Measurements from ENCODE around the gene ERBB2.

The ERBB2 gene

DNA sequence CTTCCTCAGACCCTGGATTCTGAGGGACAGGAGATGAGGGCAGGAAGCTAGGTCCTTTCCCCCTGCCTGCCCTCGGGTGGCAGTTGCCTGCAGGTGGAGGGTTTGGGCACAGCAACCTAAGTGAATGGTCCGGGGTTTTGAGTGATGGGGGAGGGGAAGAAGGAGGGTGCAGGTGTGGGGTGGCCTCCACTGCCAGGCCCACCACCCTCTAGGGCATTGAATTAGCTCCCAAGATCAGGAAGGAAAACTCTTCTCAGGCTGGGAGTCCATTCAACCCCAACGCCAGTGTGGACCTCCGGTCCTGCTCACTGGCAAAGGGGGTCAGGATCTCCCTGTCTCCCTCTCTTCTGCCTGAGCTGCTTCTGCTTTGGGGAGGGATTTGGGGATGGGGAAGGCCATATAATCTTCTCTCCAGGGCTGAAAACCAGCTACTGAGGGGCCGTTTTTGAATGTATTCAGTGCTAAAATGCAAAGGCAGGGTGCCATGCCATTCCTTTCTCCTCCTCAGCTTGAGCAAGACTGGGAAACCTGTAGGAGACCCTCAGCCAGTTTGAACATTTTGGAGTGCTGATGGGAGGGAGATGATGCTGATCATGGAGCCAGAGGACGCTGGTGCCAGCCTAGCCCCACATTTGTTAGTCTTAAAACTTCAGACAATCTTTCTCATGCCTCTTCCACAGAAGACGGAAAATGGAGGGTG is 56.7 kb downstream of the ERBB2 start:
- Histone ChIP-seq H3K79me2 (ENCODE audit: low read length) (peaks cover 34% of the 10 kb centered on the region), H3F3A (ENCODE audit: insufficient read depth, low read length) (peaks cover 63% of the 10 kb centered on the region), H3K36me3 (replicated peaks; ENCODE audit: insufficient read depth, low read length) (no peaks in the 10 kb centered on the region), H3K4me1 (ENCODE audit: low read length) (peaks cover 67% of the 10 kb centered on the region), H3K9me2 (replicated peaks; ENCODE audit: insufficient read depth, low read length) (no peaks in the 10 kb centered on the region), H3K4me2 (ENCODE audit: low read depth, low read length) (peak overlapping the region; percentile 90), H2AFZ (ENCODE audit: low read length) (no peak overlapping the region), H3K27ac (ENCODE audit: low read length) (peak overlapping the region; percentile 99), H3K4me3 (ENCODE audit: low read length) (peak overlapping the region; percentile 40), H3K9ac (ENCODE audit: low read length) (peak overlapping the region; percentile 99), H4K20me1 (ENCODE audit: insufficient read depth, low read length) (no peaks in the 10 kb centered on the region), H3K27me3 (replicated peaks; ENCODE audit: insufficient read depth, low read length) (no peaks in the 10 kb centered on the region), H3K9me3 (replicated peaks; ENCODE audit: insufficient read depth, low read length) (no peaks in the 10 kb centered on the region)
- DNase-seq, result no peak
- TF ChIP-seq EZH2 (optimal IDR thresholded peaks at IDR 0.05; ENCODE audit: low read depth, low read length), result no peak
- no peak for TF ChIP-seq EZH2phosphoT487 (IDR thresholded peaks at IDR 0.05; ENCODE audit: low read length)
- TF ChIP-seq, protein P1, sequence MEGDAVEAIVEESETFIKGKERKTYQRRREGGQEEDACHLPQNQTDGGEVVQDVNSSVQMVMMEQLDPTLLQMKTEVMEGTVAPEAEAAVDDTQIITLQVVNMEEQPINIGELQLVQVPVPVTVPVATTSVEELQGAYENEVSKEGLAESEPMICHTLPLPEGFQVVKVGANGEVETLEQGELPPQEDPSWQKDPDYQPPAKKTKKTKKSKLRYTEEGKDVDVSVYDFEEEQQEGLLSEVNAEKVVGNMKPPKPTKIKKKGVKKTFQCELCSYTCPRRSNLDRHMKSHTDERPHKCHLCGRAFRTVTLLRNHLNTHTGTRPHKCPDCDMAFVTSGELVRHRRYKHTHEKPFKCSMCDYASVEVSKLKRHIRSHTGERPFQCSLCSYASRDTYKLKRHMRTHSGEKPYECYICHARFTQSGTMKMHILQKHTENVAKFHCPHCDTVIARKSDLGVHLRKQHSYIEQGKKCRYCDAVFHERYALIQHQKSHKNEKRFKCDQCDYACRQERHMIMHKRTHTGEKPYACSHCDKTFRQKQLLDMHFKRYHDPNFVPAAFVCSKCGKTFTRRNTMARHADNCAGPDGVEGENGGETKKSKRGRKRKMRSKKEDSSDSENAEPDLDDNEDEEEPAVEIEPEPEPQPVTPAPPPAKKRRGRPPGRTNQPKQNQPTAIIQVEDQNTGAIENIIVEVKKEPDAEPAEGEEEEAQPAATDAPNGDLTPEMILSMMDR (IDR thresholded peaks at IDR 0.05; ENCODE audit: low read length), result no peak; the same call in 1 of the 2 replicates

DNA sequence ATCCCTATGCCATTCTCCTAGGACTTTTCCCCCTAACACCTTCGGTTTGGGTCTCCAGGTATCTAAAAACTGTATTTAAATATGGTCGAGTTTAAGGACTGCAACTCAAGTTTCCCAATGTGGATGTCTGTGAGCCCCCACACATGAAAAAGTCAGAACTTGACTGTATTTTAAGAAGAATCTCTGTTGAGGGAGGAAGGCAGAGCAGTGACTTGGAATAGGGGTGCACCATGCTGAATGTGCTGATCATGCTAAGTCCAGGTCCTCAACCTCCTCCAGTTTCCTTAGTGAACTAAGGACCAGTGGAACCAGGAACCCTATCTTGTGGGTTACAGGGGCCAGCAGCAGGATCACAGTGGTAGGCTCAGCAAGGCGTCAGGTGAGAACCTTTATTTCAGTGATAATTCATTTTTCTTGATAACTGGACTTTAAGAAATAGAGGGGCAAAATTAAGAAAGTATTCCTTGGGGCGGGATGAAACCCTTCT is 57.4 kb downstream of the ERBB2 start:
- TF ChIP-seq EZH2phosphoT487 (IDR thresholded peaks at IDR 0.05; ENCODE audit: low read length), result no peak
- no peak for TF ChIP-seq EZH2 (optimal IDR thresholded peaks at IDR 0.05; ENCODE audit: low read depth, low read length)
- TF ChIP-seq, protein P1 (IDR thresholded peaks at IDR 0.05; ENCODE audit: low read length), result no peak
- H3K27ac ChIP-seq (ENCODE audit: low read length), result peak overlapping the region; percentile 99
- no peaks in the 10 kb centered on the region for H3K9me3 ChIP-seq (replicated peaks; ENCODE audit: insufficient read depth, low read length)
- peaks cover 67% of the 10 kb centered on the region for H3K4me1 ChIP-seq (ENCODE audit: low read length)
- no peak overlapping the region for H2AFZ ChIP-seq (ENCODE audit: low read length)
- 0 out of 2 replicates have a peak, but pooled peaks cover 1% of the 10 kb centered on the region for H3K36me3 ChIP-seq (replicated peaks; ENCODE audit: insufficient read depth, low read length)
- no peaks in the 10 kb centered on the region for H3K27me3 ChIP-seq (replicated peaks; ENCODE audit: insufficient read depth, low read length)
- no peak for DNase-seq
- peaks cover 63% of the 10 kb centered on the region for H3F3A ChIP-seq (ENCODE audit: insufficient read depth, low read length)
- no peaks in the 10 kb centered on the region for H3K9me2 ChIP-seq (replicated peaks; ENCODE audit: insufficient read depth, low read length)
- peak overlapping the region; percentile 99 for H3K9ac ChIP-seq (ENCODE audit: low read length)
- H3K79me2 ChIP-seq (ENCODE audit: low read length), result peaks cover 39% of the 10 kb centered on the region
- peak overlapping the region; percentile 90 for H3K4me2 ChIP-seq (ENCODE audit: low read depth, low read length)
- no peak overlapping the region for H3K4me3 ChIP-seq (ENCODE audit: low read length)
- no peaks in the 10 kb centered on the region for H4K20me1 ChIP-seq (ENCODE audit: insufficient read depth, low read length)

DNA sequence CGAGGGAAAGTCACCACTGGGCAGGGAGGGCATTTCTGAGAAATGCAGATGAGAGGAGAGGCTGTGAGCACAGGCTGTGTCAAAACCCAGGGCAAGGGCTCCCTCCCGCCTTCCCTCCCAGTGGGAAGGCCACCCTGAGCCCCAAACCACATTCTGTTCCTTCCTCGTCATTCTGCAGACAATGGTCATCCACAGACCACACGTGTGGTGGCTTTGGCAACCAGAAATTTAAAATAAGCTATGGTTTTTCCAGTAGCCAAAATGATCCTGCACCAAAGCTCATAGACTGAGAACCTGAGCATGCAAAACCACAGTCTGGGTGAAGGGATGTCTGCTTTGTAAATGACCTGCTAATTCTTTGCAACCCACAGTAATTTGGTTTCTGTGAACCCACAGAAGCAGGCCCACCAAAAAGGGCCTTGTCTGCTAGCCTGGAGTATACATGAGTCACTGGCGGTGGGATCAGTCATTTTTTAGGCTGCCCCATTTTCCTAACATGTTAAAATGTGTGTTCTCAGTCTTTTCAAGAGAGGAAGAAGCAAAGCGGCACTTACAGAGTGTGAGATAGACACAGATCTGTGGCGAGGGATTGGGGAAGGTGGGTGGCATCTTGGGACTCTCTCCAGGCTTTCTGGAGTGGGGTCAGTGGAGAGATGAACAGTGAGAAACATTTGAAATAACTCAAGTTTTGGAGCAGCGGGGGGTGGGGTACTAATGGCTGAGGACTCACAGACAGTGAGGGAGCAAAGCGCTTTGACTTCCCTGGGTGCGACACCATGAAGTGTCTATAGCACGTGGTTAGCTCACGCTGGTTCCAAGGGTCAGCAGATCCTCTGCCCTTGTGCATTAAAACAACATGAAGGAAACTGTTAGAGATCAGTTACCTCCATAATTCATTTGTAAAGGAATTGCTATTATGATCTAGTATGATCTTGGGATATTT is 58.3 kb downstream of the ERBB2 start:
- peak overlapping the region; percentile 90 for H3K4me2 ChIP-seq (ENCODE audit: low read depth, low read length)
- peaks cover 63% of the 10 kb centered on the region for H3F3A ChIP-seq (ENCODE audit: insufficient read depth, low read length)
- peak; percentile 87 for DNase-seq

More for the DNA sequence above, 58.3 kb downstream of the ERBB2 start:
- H2AFZ ChIP-seq (ENCODE audit: low read length), result no peak overlapping the region
- peak overlapping the region; percentile 99 for H3K27ac ChIP-seq (ENCODE audit: low read length)
- no peak overlapping the region for H3K4me3 ChIP-seq (ENCODE audit: low read length)
- no peaks in the 10 kb centered on the region for H3K27me3 ChIP-seq (replicated peaks; ENCODE audit: insufficient read depth, low read length)
- TF ChIP-seq, protein P1 (IDR thresholded peaks at IDR 0.05; ENCODE audit: low read length), result no peak
- TF ChIP-seq EZH2phosphoT487 (IDR thresholded peaks at IDR 0.05; ENCODE audit: low read length) (no peak), EZH2 (optimal IDR thresholded peaks at IDR 0.05; ENCODE audit: low read depth, low read length) (no peak)
- H4K20me1 ChIP-seq (ENCODE audit: insufficient read depth, low read length), result no peaks in the 10 kb centered on the region
- H3K9me3 ChIP-seq (replicated peaks; ENCODE audit: insufficient read depth, low read length), result no peaks in the 10 kb centered on the region
- peaks cover 48% of the 10 kb centered on the region for H3K79me2 ChIP-seq (ENCODE audit: low read length)
- peaks cover 64% of the 10 kb centered on the region for H3K4me1 ChIP-seq (ENCODE audit: low read length)
- peak overlapping the region; percentile 99 for H3K9ac ChIP-seq (ENCODE audit: low read length)
- H3K9me2 ChIP-seq (replicated peaks; ENCODE audit: insufficient read depth, low read length), result no peaks in the 10 kb centered on the region
- peaks cover 3% of the 10 kb centered on the region; the same call in 1 of the 2 replicates for H3K36me3 ChIP-seq (replicated peaks; ENCODE audit: insufficient read depth, low read length)
